Liver (tissue), 3 donors: ENCODE data around the gene PDE4B.

ENCODE experiments used
- FOXA1 ChIP-seq: IDR thresholded peaks from 2 replicates; pipeline ENCODE4 v1.6.1; 2016; ENCODE audit warnings: antibody characterized with exemption
- RAD21 ChIP-seq, 2 donors: IDR thresholded peaks; 2 replicates each; pipeline ENCODE4 v1.6.1; 2016; ENCODE audit warnings: antibody characterized with exemption in 2 of 2, mild to moderate bottlenecking in 2 of 2
- YY1 ChIP-seq: IDR thresholded peaks from 2 replicates; pipeline ENCODE4 v1.6.1; 2016; ENCODE audit warnings: antibody characterized with exemption, mild to moderate bottlenecking
- TF ChIP-seq, protein P1 (sequence below): IDR thresholded peaks from 2 replicates; pipeline ENCODE4 v1.6.1; 2016; ENCODE audit warnings: antibody characterized with exemption
- TF ChIP-seq, protein P2 (sequence below): fragments of 150-350 bp; IDR thresholded peaks from 2 replicates; pipeline ENCODE4 v1.5.1; 2017; ENCODE audit warnings: improper control_type of control experiment, low read depth, low read length; ENCODE audit not compliant: missing input control
- TF ChIP-seq, protein P3 (sequence below): IDR thresholded peaks from 2 replicates; pipeline ENCODE4 v1.6.1; 2016; ENCODE audit warnings: antibody characterized with exemption, mild to moderate bottlenecking
- TF ChIP-seq, protein P4 (sequence below): IDR thresholded peaks from 2 replicates; pipeline ENCODE4 v1.6.1; 2016; ENCODE audit warnings: antibody characterized with exemption
- donor health status: healthy.
- donor health status: healthy.

DNA sequence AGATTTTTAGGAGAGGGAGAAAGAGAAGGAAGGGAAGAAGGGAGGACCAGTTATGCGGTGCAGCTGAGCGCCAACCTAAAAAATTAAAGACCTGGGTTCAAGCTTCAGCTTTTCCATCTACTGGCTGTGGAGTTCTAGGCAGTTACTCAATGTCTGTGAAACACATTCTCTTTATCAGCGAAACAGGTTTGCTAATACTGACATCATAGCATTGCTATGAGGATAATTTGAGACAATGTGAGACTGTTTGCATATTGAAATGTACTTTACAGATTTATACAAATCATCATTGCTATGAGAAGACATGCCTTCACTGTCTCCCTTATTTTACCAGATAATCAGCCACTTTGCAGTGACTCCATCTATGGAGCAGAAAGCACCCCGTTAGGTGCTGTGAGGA lies 518.4 kb downstream of the PDE4B start:
- TF ChIP-seq, protein P1, sequence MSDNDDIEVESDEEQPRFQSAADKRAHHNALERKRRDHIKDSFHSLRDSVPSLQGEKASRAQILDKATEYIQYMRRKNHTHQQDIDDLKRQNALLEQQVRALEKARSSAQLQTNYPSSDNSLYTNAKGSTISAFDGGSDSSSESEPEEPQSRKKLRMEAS, result no peak
- TF ChIP-seq, protein P2, sequence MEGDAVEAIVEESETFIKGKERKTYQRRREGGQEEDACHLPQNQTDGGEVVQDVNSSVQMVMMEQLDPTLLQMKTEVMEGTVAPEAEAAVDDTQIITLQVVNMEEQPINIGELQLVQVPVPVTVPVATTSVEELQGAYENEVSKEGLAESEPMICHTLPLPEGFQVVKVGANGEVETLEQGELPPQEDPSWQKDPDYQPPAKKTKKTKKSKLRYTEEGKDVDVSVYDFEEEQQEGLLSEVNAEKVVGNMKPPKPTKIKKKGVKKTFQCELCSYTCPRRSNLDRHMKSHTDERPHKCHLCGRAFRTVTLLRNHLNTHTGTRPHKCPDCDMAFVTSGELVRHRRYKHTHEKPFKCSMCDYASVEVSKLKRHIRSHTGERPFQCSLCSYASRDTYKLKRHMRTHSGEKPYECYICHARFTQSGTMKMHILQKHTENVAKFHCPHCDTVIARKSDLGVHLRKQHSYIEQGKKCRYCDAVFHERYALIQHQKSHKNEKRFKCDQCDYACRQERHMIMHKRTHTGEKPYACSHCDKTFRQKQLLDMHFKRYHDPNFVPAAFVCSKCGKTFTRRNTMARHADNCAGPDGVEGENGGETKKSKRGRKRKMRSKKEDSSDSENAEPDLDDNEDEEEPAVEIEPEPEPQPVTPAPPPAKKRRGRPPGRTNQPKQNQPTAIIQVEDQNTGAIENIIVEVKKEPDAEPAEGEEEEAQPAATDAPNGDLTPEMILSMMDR, result no peak
- TF ChIP-seq FOXA1 (no peak), YY1 (no peak), RAD21 (IDR thresholded peaks at IDR 0.05) (no peak)
- TF ChIP-seq, protein P3, sequence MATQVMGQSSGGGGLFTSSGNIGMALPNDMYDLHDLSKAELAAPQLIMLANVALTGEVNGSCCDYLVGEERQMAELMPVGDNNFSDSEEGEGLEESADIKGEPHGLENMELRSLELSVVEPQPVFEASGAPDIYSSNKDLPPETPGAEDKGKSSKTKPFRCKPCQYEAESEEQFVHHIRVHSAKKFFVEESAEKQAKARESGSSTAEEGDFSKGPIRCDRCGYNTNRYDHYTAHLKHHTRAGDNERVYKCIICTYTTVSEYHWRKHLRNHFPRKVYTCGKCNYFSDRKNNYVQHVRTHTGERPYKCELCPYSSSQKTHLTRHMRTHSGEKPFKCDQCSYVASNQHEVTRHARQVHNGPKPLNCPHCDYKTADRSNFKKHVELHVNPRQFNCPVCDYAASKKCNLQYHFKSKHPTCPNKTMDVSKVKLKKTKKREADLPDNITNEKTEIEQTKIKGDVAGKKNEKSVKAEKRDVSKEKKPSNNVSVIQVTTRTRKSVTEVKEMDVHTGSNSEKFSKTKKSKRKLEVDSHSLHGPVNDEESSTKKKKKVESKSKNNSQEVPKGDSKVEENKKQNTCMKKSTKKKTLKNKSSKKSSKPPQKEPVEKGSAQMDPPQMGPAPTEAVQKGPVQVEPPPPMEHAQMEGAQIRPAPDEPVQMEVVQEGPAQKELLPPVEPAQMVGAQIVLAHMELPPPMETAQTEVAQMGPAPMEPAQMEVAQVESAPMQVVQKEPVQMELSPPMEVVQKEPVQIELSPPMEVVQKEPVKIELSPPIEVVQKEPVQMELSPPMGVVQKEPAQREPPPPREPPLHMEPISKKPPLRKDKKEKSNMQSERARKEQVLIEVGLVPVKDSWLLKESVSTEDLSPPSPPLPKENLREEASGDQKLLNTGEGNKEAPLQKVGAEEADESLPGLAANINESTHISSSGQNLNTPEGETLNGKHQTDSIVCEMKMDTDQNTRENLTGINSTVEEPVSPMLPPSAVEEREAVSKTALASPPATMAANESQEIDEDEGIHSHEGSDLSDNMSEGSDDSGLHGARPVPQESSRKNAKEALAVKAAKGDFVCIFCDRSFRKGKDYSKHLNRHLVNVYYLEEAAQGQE, result no peak
- TF ChIP-seq, protein P4, sequence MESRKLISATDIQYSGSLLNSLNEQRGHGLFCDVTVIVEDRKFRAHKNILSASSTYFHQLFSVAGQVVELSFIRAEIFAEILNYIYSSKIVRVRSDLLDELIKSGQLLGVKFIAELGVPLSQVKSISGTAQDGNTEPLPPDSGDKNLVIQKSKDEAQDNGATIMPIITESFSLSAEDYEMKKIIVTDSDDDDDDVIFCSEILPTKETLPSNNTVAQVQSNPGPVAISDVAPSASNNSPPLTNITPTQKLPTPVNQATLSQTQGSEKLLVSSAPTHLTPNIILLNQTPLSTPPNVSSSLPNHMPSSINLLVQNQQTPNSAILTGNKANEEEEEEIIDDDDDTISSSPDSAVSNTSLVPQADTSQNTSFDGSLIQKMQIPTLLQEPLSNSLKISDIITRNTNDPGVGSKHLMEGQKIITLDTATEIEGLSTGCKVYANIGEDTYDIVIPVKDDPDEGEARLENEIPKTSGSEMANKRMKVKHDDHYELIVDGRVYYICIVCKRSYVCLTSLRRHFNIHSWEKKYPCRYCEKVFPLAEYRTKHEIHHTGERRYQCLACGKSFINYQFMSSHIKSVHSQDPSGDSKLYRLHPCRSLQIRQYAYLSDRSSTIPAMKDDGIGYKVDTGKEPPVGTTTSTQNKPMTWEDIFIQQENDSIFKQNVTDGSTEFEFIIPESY, result no peak
